Stomach (tissue), 4 donors: Measurements from ENCODE around the gene ADAMTS12.

ENCODE experiments used
- EP300 ChIP-seq: sonication (generic); formaldehyde crosslinking; IDR thresholded peaks from one replicate; pipeline ENCODE4 v1.6.1; 2017; ENCODE audit warnings: antibody characterized with exemption
- TF ChIP-seq, protein P1 (sequence below), 7 experiments: fragments of 450-650 bp in 4 of 7; fragments of 200-600 bp in 3 of 7; sonication (generic) in 3 of 7; IDR thresholded peaks; one replicate each; pipeline ENCODE4 v1.5.1; 2016 to 2019; ENCODE audit warnings: antibody characterized with exemption in 7 of 7, control low read depth in 2 of 7, mild to moderate bottlenecking in 1 of 7

DNA sequence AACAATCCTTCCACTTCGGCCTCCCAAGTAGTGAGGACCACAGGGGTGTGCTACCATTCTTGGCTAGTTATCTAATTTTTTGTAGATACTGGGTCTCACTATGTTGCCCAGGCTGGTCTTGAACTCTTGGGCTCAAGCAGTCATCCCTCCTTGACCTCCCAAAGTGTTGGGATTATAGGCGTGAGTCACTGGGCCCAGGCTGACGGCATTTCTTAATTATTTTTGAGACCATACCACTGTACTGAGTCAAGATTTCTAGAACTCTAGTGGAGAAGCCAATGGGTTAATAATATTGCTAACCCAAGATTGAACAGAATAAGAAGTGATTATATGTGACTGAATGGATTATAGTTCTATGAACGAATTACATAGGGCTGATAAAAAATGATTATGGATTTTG, 384.4 kb downstream of the ADAMTS12 start:
- TF ChIP-seq, protein P1, sequence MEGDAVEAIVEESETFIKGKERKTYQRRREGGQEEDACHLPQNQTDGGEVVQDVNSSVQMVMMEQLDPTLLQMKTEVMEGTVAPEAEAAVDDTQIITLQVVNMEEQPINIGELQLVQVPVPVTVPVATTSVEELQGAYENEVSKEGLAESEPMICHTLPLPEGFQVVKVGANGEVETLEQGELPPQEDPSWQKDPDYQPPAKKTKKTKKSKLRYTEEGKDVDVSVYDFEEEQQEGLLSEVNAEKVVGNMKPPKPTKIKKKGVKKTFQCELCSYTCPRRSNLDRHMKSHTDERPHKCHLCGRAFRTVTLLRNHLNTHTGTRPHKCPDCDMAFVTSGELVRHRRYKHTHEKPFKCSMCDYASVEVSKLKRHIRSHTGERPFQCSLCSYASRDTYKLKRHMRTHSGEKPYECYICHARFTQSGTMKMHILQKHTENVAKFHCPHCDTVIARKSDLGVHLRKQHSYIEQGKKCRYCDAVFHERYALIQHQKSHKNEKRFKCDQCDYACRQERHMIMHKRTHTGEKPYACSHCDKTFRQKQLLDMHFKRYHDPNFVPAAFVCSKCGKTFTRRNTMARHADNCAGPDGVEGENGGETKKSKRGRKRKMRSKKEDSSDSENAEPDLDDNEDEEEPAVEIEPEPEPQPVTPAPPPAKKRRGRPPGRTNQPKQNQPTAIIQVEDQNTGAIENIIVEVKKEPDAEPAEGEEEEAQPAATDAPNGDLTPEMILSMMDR (IDR thresholded peaks at IDR 0.05) = no peak
- TF ChIP-seq EP300 = no peak
